Colonic mucosa (tissue), 4 donors: Measurements from ENCODE around the gene DAB1. TPM values are rescaled to one million over a fixed set of nuclear protein-coding genes. Genes with fewer than 3 reads are reported as not detected.

Source experiments
- DNase-seq: peaks from one replicate; pipeline ENCODE4 v3.0.0-alpha.2; 2020
- H3K27ac ChIP-seq: fragments of 200-600 bp; one replicate; pipeline ENCODE4 v1.8.0; 2021
- H3K27me3 ChIP-seq: fragments of 200-600 bp; one replicate; pipeline ENCODE4 v1.8.0; 2021
- H3K36me3 ChIP-seq: fragments of 200-600 bp; one replicate; pipeline ENCODE4 v1.8.0; 2021
- H3K4me1 ChIP-seq: fragments of 200-600 bp; one replicate; pipeline ENCODE4 v1.8.0; 2021; ENCODE audit warnings: mild to moderate bottlenecking
- H3K4me3 ChIP-seq: fragments of 200-600 bp; one replicate; pipeline ENCODE4 v1.8.0; 2021
- H3K9ac ChIP-seq, 2 donors: one replicate each; pipeline ENCODE4 v1.7.0; 2013; ENCODE audit warnings: control low read depth in 2 of 2, low read depth in 2 of 2, low read length in 2 of 2
- H3K9me3 ChIP-seq: fragments of 200-600 bp; one replicate; pipeline ENCODE4 v1.8.0; 2021
- intact Hi-C: fragments of 100-400 bp; cut with DNase I; formaldehyde crosslinking; loops from one replicate; pipeline ENCODE4 v1.14.1; 2022
- total RNA-seq, 2 donors: library from RNA; stranded (reverse); fragmentation: NEBNext Ultra II Directional in 1 of 2; extraction: Animal tissue kit (Norgen Biotek cat#: 25700) in 1 of 2; gene quantifications; one replicate each; pipeline ENCODE4 v1.2.1, GENCODE V29; 2021
- TF ChIP-seq, protein P1 (sequence below): fragments of 200-600 bp; IDR thresholded peaks from one replicate; pipeline ENCODE4 v1.8.0; 2022; ENCODE audit warnings: antibody characterized with exemption, mild to moderate bottlenecking
- donor health status: healthy.
- donor health status: DM: no; HTN: no; CAD: no.
- donor health status: DM: no; HTN: no; CAD: no.

Gene DAB1
- total RNA-seq, 2 donors from 2014 or later = 0.42 TPM; not detected in 1

DNA sequence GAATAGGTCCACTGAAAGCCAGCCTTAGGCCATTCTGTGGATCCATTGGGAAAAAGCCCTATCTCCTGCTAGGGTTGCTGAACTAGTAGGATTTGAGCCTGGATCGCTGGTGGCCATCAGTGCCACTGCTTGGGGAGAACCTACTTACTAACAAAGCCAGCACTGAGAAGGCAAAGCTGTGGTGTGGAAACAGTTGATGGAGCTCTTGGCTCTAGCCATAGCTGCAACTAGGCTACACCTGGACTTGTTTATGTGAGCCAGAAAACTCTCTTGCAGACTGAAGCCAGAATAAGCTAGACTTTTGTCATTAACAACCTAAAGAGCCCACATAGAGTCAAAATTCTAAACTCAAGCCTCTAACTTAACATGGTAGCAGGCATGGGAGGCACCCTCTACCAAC, 20.7 kb downstream of the DAB1 start:
- TF ChIP-seq, protein P1, sequence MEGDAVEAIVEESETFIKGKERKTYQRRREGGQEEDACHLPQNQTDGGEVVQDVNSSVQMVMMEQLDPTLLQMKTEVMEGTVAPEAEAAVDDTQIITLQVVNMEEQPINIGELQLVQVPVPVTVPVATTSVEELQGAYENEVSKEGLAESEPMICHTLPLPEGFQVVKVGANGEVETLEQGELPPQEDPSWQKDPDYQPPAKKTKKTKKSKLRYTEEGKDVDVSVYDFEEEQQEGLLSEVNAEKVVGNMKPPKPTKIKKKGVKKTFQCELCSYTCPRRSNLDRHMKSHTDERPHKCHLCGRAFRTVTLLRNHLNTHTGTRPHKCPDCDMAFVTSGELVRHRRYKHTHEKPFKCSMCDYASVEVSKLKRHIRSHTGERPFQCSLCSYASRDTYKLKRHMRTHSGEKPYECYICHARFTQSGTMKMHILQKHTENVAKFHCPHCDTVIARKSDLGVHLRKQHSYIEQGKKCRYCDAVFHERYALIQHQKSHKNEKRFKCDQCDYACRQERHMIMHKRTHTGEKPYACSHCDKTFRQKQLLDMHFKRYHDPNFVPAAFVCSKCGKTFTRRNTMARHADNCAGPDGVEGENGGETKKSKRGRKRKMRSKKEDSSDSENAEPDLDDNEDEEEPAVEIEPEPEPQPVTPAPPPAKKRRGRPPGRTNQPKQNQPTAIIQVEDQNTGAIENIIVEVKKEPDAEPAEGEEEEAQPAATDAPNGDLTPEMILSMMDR = no peak
- Histone ChIP-seq H3K4me3 (no peak overlapping the region), H3K9me3 (no peaks in the 10 kb centered on the region), H3K9ac (no peak overlapping the region), H3K36me3 (no peaks in the 10 kb centered on the region), H3K27me3 (no peaks in the 10 kb centered on the region), H3K27ac (no peak overlapping the region), H3K4me1 (no peaks in the 10 kb centered on the region)
- intact Hi-C loops = no loop called here
- no peak for DNase-seq

DNA sequence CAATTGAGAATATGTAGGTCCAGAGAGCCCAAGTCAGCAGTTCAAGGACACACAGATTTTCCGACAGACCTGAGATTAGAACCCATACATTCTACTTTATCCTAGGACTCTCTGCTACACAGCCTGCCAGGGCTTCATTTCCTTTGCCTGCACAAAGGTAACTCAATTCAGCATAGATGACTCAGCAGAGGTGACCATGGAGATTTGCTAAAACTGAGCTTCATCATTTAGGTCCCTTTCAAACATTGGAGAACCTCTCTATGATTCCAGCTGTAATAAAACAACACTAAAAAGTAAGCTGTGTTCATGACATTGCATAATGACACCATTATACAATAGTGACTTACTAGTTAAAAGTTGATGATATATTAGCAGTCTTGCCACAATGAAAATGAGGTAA, 22.2 kb downstream of the DAB1 start:
- no peaks in the 10 kb centered on the region for H3K9me3 ChIP-seq
- no peaks in the 10 kb centered on the region for H3K4me1 ChIP-seq
- intact Hi-C loops = no loop called here
- no peak overlapping the region for H3K27ac ChIP-seq
- H3K4me3 ChIP-seq = no peak overlapping the region
- no peaks in the 10 kb centered on the region for H3K36me3 ChIP-seq
- no peak for DNase-seq
- no peaks in the 10 kb centered on the region for H3K27me3 ChIP-seq
- H3K9ac ChIP-seq = no peak overlapping the region
- TF ChIP-seq, protein P1 = no peak

DNA sequence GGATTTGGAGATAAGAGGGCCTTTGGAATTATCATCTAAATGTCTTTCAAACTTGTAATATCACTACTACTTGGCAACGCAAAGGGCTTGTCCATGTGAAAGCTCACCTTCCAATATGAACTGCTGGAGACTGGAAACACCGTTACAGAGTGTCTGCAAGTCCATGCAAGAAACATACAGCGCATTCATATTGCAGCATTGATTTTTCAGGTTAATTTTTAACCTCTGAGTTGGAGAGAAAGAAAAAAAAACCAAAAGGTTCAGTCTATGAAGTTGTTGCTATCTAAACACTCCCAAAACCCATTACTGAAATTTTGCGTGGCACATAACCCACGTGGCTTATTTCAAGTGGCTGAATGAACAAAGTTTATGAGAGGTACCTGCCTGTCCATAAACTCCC, 23.8 kb downstream of the DAB1 start:
- Histone ChIP-seq H3K9me3 (no peaks in the 10 kb centered on the region), H3K27me3 (no peaks in the 10 kb centered on the region), H3K4me3 (no peak overlapping the region), H3K4me1 (no peaks in the 10 kb centered on the region), H3K9ac (no peak overlapping the region), H3K27ac (no peak overlapping the region), H3K36me3 (no peaks in the 10 kb centered on the region)
- intact Hi-C loops = no loop called here
- no peak for DNase-seq
- TF ChIP-seq, protein P1 = no peak

DNA sequence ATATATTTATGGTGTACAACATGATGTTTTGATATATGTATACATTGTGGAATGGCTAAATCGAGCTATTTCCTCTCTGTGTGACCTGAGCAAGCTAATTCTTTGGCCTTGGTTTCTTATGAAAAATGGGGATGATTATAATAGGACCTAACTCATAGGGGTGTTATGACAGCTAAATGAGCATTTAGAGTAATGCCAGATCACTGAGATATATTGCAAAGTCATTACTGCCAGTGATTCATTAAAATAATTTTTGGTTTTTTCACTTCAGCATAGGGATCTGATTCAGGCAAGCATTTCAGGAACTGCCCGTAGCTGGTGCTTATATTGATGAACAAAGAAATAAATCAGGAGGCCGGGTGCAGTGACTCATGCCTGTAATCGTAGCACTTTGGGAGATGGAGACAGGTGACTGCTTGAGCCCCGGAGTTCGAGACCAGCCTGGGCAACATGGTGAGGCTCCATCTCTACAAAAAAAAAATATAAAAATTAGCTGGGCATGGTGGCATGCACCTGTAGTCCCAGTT, 30.7 kb downstream of the DAB1 start:
- Histone ChIP-seq H3K27me3 (no peaks in the 10 kb centered on the region), H3K4me1 (no peaks in the 10 kb centered on the region), H3K9me3 (no peaks in the 10 kb centered on the region), H3K27ac (no peak overlapping the region), H3K36me3 (no peaks in the 10 kb centered on the region), H3K4me3 (no peak overlapping the region), H3K9ac (no peak overlapping the region)
- DNase-seq = no peak
- intact Hi-C loops = no loop called here
- TF ChIP-seq, protein P1 = no peak

DNA sequence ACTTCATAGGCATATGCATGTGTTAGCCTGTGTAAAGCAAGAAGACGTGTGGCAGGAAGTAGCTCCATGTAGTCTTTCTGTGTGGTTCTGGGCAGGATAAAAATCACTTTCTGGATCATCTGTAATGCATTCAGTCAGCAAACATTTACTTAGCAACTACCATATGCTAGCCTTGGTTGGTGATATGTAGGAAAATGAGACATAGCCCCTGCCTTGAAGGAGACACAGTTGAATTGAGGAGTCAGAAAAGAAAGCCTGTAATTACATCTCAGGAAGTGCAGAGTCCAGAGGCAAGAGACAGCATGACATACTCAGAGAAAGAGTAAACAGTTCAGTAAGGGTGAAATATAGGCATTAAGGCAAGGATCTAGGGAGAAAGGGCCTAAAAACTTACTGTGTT, 38.5 kb downstream of the DAB1 start:
- no peak overlapping the region for H3K9ac ChIP-seq

More for the DNA sequence above, 38.5 kb downstream of the DAB1 start:
- no peaks in the 10 kb centered on the region for H3K36me3 ChIP-seq
- H3K9me3 ChIP-seq = no peaks in the 10 kb centered on the region
- TF ChIP-seq, protein P1 = no peak
- no peak for DNase-seq
- H3K4me3 ChIP-seq = no peak overlapping the region
- H3K27ac ChIP-seq = no peak overlapping the region
- no peaks in the 10 kb centered on the region for H3K4me1 ChIP-seq
- intact Hi-C loops = no loop called here
- H3K27me3 ChIP-seq = no peaks in the 10 kb centered on the region
